HEK293T (cell line): ENCODE data around the gene CD37.
"Not testable (repeated sequence)": the region's sequence is repeated elsewhere in the genome, so short reads cannot be mapped to it uniquely, and the experiment has no call there.

ENCODE experiments used
- CTCF ChIA-PET: fragments of 350-600 bp; formaldehyde crosslinking; extraction: SDS; loops from one replicate; lab custom pipeline; 2021; ENCODE audit warnings: antibody characterized with exemption, inconsistent platforms; lab: Yijun Ruan, JAX
- POLR2A ChIA-PET: fragments of 350-600 bp; formaldehyde crosslinking; extraction: SDS; loops from one replicate; lab custom pipeline; 2020; ENCODE audit warnings: antibody characterized with exemption, inconsistent platforms; lab: Yijun Ruan, JAX
- DNase-seq: peaks from one replicate; pipeline ENCODE4 v3.0.0; 2012; ENCODE audit warnings: mixed read lengths; ENCODE audit errors: extremely low spot score
- ARNT ChIP-seq: fragments of 450-650 bp; IDR thresholded peaks from 2 replicates; pipeline ENCODE4 v1.6.1; 2017; ENCODE audit warnings: mild to moderate bottlenecking
- BHLHE40 ChIP-seq: fragments of 450-650 bp; IDR thresholded peaks from 2 replicates; pipeline ENCODE4 v1.6.1; 2016; ENCODE audit warnings: mild to moderate bottlenecking, moderate library complexity, borderline replicate concordance
- CTBP1 ChIP-seq: fragments of 450-650 bp; IDR thresholded peaks from 2 replicates; pipeline ENCODE4 v1.6.1; 2016; ENCODE audit warnings: borderline replicate concordance
- ELF4 ChIP-seq: fragments of 450-650 bp; IDR thresholded peaks from 2 replicates; pipeline ENCODE4 v1.6.1; 2017; ENCODE audit warnings: antibody characterized with exemption
- FOXA1 ChIP-seq: fragments of 450-650 bp; IDR thresholded peaks from 2 replicates; pipeline ENCODE4 v1.6.1; 2016; ENCODE audit warnings: mild to moderate bottlenecking
- FOXK2 ChIP-seq: fragments of 450-650 bp; IDR thresholded peaks from 2 replicates; pipeline ENCODE4 v1.6.1; 2016; ENCODE audit warnings: mild to moderate bottlenecking
- FOXM1 ChIP-seq: fragments of 450-650 bp; IDR thresholded peaks from 2 replicates; pipeline ENCODE4 v1.6.1; 2017; ENCODE audit warnings: mild to moderate bottlenecking, borderline replicate concordance
- HDGF ChIP-seq: fragments of 450-650 bp; IDR thresholded peaks from 2 replicates; pipeline ENCODE4 v1.6.1; 2017; ENCODE audit warnings: antibody characterized with exemption, borderline replicate concordance
- L3MBTL2 ChIP-seq: fragments of 450-650 bp; conservative IDR thresholded peaks from 2 replicates; pipeline ENCODE4 v1.6.1; 2016; ENCODE audit warnings: mild to moderate bottlenecking
- LEF1 ChIP-seq: fragments of 450-650 bp; IDR thresholded peaks from 2 replicates; pipeline ENCODE4 v1.6.1; 2017; ENCODE audit warnings: mild to moderate bottlenecking, borderline replicate concordance
- NFRKB ChIP-seq: fragments of 450-650 bp; IDR thresholded peaks from 2 replicates; pipeline ENCODE4 v1.6.1; 2016; ENCODE audit warnings: mild to moderate bottlenecking, moderate library complexity
- SP1 ChIP-seq: fragments of 450-650 bp; IDR thresholded peaks from 2 replicates; pipeline ENCODE4 v1.6.1; 2017
- SUZ12 ChIP-seq: fragments of 450-650 bp; IDR thresholded peaks from 2 replicates; pipeline ENCODE4 v1.6.1; 2016; ENCODE audit warnings: mild to moderate bottlenecking
- TARDBP ChIP-seq: fragments of 450-650 bp; IDR thresholded peaks from 2 replicates; pipeline ENCODE4 v1.6.1; 2016
- ZNF384 ChIP-seq: fragments of 450-650 bp; IDR thresholded peaks from 2 replicates; pipeline ENCODE4 v1.6.1; 2016
- TF ChIP-seq, protein P1 (sequence below): fragments of 450-650 bp; IDR thresholded peaks from 2 replicates; pipeline ENCODE4 v1.6.1; 2016

CD37 gene

DNA sequence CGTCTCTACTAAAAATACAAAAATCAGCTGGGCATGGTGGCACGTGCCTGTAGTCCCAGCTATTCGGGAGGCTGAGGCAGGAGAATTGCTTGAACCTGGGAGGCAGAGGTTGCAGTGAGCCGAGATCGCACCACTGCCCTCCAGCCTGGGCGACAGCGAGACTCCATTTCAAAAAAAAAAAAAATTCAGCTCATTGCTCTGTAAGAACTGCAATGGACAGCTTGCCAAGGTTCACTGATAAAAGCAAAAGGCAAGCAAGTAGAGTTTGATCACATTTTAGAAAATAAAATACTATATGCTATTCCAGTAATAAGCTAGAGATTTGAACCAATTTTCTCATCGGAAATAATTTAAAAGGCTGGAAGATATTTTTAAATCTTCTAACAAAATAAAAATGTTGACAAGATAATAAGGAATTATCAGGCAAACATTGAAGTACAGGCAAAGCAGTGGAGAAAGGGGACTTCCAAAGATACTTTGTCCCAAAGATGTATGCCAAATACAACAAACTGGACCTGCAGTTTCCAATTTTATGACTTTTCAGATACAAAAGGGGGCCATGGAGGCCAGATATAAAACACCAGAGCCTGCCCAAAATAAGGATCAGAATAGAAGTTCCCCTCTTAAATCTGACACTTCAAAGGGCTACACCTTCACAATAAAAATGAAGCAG lies 39.9 kb upstream of the CD37 start:
- TF ChIP-seq TARDBP, result no peak
- no peak for TF ChIP-seq SP1
- no peak for TF ChIP-seq FOXK2
- no peak for TF ChIP-seq SUZ12
- no peak for TF ChIP-seq ZNF384
- no peak for TF ChIP-seq ELF4
- no peak for TF ChIP-seq BHLHE40
- no peak for TF ChIP-seq HDGF
- TF ChIP-seq NFRKB, result no peak
- TF ChIP-seq ARNT, result no peak
- no peak for TF ChIP-seq CTBP1
- TF ChIP-seq L3MBTL2, result no peak
- ChIA-PET CTCF (interaction anchor here (0.7 kb wide), 1 partner anchor 84 kb away, joined by 3 read pairs; no protein-coding TSS in a partner anchor), POLR2A (no interaction called here)

DNA sequence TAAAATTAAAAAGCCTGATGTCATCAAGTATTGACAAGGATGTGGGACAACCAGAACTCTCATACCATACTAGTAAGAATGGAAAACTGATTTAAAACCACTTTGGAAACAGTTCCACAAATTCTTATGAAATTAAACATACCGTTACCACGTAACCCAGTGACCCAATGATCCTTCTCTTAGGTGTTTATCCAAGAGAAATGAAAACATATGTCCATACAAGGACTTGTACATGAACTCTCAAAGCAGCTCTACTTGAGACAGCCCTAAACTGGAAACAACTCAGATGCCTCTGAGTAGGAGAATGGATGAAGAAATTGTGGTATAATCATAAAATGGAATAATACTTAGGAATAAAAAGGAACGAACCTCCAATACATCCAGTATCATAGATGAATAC lies 37.8 kb upstream of the CD37 start:
- ChIA-PET POLR2A (no interaction called here), CTCF (no interaction called here)
- DNase-seq, result no peak
- TF ChIP-seq TARDBP (no peak), L3MBTL2 (no peak), SP1 (no peak), BHLHE40 (no peak), ZNF384 (no peak), ELF4 (no peak), FOXA1 (no peak), HDGF (no peak)

More for the DNA sequence above, 39.9 kb upstream of the CD37 start:
- no peak for DNase-seq

DNA sequence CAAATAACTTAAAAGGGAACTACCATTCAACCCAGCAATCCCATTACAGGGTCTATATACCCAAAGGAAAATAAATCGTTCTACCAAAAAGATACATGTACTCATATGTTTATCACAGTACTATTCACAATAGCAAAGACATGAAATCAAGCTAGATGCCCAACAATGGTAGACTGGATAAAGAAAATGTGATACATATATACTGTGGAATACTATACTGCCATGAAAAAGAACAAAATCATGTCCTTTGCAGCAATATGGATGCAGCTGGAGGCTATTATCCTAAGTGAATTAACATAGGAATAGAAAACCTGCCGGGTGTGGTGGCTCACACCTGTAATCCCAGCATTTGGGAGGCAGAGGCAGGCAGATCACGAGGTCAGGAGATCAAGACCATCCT lies 36.6 kb upstream of the CD37 start:
- POLR2A ChIA-PET, DNase-seq, CTCF ChIA-PET: not testable (repeated sequence)

DNA sequence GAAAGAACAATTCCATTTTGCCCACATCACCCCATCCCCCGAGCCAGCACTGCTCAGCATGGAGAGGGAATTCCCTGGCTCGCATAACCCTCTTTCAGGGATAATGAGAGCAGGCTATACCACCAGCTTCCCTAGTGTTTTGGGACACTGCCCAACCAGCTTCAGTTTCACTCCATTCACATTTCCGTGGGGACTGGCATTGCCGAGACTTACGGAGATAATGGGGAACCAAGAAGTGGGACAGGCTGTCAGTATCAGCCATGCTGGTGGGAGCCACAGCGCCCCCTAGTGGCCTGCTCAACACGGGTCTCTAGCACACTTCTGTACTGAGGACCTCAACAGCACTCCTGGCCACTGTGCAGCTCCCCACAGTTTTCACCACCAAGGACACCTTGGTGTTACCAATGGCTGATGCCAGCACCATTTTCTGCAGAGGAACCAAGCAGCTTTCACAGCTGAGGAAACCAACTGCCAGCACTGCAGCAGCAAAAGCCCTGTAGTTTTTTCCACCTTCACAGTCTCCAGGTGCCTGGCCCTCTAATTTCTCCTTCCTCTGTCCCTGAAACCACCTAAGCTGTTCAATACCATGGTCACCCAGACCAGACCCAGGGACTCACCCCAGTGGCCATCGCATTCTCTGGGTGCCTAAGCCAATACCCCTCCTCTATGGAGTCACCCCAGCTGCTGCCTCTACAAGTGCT lies 33.9 kb upstream of the CD37 start:
- TF ChIP-seq ELF4 (no peak), SUZ12 (no peak), ARNT (no peak), TARDBP (no peak), HDGF (no peak), CTBP1 (no peak), FOXM1 (no peak)
- TF ChIP-seq, protein P1, sequence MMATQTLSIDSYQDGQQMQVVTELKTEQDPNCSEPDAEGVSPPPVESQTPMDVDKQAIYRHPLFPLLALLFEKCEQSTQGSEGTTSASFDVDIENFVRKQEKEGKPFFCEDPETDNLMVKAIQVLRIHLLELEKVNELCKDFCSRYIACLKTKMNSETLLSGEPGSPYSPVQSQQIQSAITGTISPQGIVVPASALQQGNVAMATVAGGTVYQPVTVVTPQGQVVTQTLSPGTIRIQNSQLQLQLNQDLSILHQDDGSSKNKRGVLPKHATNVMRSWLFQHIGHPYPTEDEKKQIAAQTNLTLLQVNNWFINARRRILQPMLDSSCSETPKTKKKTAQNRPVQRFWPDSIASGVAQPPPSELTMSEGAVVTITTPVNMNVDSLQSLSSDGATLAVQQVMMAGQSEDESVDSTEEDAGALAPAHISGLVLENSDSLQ, result peak; percentile 58
- peak; percentile 90 for DNase-seq
- POLR2A ChIA-PET, result no interaction called here
- CTCF ChIA-PET, result interaction anchor here (0.6 to 1.9 kb wide), 11 partner anchors 10 to 123 kb away, joined by 3 to 10 read pairs (median 4); no protein-coding TSS in a partner anchor

DNA sequence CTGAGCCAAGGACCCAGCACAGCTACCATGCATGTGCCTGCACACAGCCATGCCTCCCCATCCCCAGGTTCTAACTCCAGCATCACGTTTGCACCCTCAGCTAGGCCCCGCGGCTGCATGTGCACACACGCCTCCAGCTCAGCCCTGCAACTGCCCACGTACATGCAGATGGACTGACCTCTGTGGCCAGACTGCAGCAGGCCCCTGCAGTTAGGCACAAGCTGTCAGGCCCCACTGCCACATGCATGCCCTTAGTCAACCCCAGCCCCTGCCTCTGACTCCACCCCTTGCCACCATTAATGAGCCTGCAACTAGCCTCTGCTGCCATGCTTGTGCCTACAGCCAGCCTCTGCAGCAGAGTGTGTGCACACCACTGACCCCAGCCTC lies 33.3 kb upstream of the CD37 start:
- TF ChIP-seq L3MBTL2 (no peak), SP1 (no peak)
- no peak for DNase-seq
- POLR2A ChIA-PET, result no interaction called here
- CTCF ChIA-PET, result interaction anchor here (0.6 to 1.9 kb wide), 8 partner anchors 10 to 122 kb away, joined by 3 to 10 read pairs (median 4); no protein-coding TSS in a partner anchor

DNA sequence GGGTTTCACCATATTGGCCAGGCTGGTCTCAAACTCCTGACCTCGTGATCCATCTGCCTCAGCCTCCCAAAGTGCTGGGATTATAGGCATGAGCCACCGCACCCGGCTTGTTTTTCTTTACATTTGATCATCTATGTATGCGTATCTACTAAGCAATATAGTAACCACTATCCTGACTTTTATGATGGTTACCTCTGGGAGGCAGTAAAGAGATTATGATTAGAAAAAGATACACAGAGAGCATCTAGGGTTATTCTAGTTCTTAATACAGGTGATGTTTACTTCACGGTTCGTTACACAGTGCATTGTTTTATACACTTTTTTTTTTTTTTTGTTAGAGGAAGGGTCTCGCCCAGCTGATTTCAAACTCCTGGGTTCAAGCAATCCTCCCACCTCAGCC lies 28.5 kb upstream of the CD37 start:
- POLR2A ChIA-PET, CTCF ChIA-PET: not testable (repeated sequence)

DNA sequence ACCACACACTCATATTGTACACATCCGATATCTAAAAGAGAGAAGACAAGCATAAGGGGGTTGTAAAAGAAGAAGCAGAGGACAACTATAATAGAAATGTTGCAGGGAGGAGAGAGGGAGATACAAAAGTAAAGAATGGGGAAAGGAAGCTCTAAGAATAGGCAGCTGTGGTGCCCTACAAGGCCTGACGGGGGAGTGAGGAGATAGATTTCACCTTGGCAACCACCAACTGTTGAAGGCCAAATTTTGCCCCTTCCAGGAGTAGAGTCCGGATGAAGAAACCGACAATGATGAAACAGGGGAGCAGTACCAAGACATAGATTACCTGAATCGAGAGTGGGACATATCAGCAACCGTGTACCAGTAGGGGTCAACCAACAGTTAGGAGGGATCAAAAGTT lies 26.1 kb upstream of the CD37 start:
- ChIA-PET POLR2A (no interaction called here), CTCF (no interaction called here)
- TF ChIP-seq BHLHE40 (no peak), L3MBTL2 (no peak), ARNT (no peak), TARDBP (no peak), NFRKB (no peak), CTBP1 (no peak), FOXK2 (no peak), ZNF384 (no peak), LEF1 (no peak), SP1 (no peak), HDGF (no peak)
- no peak for DNase-seq

More for the DNA sequence above, 28.5 kb upstream of the CD37 start:
- DNase-seq, result not testable (repeated sequence)

DNA sequence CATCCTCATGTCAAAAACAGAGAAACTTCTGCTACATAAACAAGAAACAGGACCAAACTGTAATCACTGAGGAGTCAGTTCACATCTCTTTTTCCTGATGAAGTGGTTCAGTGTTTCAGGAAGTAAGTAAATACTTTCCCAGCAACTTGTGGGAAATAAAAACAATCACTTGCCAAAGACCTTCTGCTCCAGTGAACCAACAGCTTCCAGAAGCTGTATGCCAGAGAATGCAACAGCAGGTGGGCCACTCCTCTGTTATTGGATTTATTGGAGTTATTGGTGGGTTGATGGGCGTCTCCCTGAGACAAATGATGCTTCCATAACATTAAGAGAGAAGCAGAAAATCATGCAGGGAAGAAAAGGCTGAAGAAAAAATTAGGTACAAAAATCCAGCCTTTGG lies 20.1 kb upstream of the CD37 start:
- POLR2A ChIA-PET, result no interaction called here
- TF ChIP-seq FOXA1, result no peak
- TF ChIP-seq TARDBP, result no peak
- no peak for TF ChIP-seq FOXM1
- no peak for DNase-seq
- CTCF ChIA-PET, result no interaction called here

DNA sequence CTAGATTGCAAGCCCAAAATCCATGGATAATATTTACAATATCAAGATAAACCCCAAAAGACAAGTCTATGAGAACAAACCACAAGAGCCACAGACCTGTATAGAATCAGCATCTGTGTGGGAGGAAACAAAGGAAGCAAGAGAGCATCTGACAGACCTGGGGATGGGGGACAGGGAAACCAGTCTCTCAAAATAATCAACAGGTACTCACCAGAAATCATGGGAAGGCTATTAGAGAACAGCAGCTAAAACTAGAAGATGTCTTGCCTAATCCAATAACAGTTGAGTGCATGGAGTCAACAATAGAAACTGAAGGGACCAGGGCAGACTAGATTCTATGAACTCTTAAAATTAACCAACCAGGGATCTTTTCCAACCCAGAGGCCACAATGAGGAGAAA lies 18.9 kb upstream of the CD37 start:
- ChIA-PET POLR2A (no interaction called here), CTCF (no interaction called here)
- DNase-seq, result no peak
- TF ChIP-seq ARNT (no peak), SP1 (no peak), FOXK2 (no peak), TARDBP (no peak), BHLHE40 (no peak), FOXA1 (no peak), SUZ12 (no peak), CTBP1 (no peak), ELF4 (no peak), NFRKB (no peak), LEF1 (no peak), ZNF384 (no peak), L3MBTL2 (no peak)
- TF ChIP-seq, protein P1, result no peak
